ENCODE results near the gene BCL3.
A peak's percentile ranks its signal among the peaks of the same experiment; 100 is the strongest.

BCL3 gene

GRCh38 chr19:44796701-44797115 lies 48.2 kb downstream of the BCL3 start:
- DNase-seq = no peak

- no peak for DNase-seq
Observed at GRCh38 chr19:44799627-44800346, 51.3 kb downstream of the BCL3 start.

- DNase-seq = peak; percentile 90
Observed at GRCh38 chr19:44800461-44800860, 52.0 kb downstream of the BCL3 start.

- no peak for DNase-seq
Observed at GRCh38 chr19:44803442-44804428, 55.2 kb downstream of the BCL3 start.

GRCh38 chr19:44806291-44806690 lies 57.8 kb downstream of the BCL3 start:
- DNase-seq = no peak

GRCh38 chr19:44807162-44807561 lies 58.7 kb downstream of the BCL3 start:
- peak; percentile 24 for DNase-seq

GRCh38 chr19:44807652-44808462 lies 59.3 kb downstream of the BCL3 start:
- DNase-seq = no peak

GRCh38 chr19:44808463-44809371 lies 60.2 kb downstream of the BCL3 start, which contains the start of gene BCAM:
TSS of gene BCAM (plus strand) at chr19:44809103. CDS start at chr19:44809125, 22 bp downstream.
- peak; percentile 60 for DNase-seq
